GM19372 (cell line): ENCODE measurements around the gene MMADHC.
"Not testable (repeated sequence)": the region's sequence is repeated elsewhere in the genome, so short reads cannot be mapped to it uniquely, and the experiment has no call there.

Source experiments
- ATAC-seq: cut with Tn5 transposase; IDR thresholded peaks from one replicate; pipeline ENCODE4 v1.9.1; 2021; ENCODE audit warnings: mild to moderate bottlenecking, low read depth, moderate library complexity; ENCODE audit not compliant: unreplicated experiment

The MMADHC gene

DNA sequence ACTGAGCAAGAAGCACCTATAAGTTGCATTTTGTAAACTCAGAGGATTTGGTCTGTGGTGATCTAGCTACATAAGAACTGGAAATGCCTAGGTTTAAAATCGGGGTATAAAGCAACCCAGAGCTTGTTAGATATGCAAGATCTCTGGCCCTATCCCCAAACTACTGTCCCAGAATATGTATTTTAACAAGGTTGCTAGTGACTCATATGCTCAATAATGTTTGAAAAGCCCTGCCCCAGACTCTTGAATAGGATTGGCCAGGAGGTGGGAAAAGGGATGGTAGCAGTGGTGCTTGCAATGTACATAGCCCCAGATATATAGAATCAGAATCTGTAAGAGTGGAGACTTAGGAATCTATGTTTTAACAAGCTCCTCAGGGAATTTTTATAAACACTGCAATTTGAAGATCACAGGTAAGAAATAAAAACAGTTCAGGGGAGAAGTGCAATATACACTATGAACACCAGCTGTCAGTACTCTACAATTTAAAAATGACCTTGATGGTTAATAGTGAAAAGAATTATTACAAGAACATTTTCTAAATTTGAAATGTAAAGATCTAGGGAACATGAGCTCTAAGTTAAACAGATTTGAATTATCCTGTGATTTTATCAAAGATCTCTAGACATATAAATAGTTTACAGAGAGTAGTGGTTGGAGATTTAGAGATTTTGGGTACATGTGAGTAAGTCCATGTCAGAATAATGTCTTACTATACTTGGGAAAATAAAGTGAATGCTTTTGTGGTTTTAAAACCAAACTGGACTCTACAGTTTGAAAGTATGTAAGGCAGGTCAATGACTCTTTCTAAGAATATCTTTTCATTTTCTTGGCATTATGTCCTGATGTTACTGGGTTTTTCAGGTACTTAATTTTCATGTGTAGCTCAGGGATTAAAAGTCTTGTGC, 7.7 kb upstream of the MMADHC start:
- no peak for ATAC-seq

DNA sequence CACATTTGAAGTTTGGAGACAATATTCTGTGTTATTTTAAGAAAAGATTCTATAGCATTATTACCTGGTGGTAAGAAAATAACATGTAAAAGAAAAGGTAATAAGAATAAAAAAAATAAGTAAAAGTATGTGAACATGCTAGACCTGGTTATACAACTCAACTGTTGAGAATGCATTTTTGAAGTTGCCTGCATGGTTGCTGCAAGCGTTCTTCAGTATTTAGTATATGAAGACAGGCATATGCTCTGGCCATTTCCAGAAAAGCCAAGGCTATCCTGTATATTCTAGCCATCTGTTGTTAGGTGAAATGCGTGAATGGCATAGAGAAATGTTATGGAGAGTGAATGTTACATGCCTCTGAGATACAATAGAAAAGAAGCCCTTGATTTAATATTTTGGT, 6.8 kb upstream of the MMADHC start:
- ATAC-seq: no peak

- peak; percentile 33 for ATAC-seq
Observed at GRCh38 chr2:149587950-149588487, 444 bp upstream of the MMADHC start.

DNA sequence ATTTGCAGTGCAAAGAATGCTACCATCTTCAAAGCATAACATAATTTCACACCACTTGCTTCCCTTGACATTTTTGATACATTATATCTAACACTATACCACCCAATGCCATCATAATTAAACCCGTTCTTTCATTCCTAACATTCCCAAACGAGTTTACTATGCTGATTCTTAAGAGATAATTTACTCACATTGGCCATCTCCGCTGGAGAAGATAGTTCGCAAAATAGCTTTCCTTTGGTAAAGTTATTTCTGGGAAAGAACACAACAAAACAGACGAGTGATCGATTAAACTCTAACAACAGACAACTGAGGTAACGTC, 716 bp downstream of the MMADHC start:
- no peak for ATAC-seq

GRCh38 chr2:149586063-149586462, 1.5 kb downstream of the MMADHC start:
- no peak for ATAC-seq

- ATAC-seq: no peak
Observed at GRCh38 chr2:149585166-149585885, 2.2 kb downstream of the MMADHC start.

DNA sequence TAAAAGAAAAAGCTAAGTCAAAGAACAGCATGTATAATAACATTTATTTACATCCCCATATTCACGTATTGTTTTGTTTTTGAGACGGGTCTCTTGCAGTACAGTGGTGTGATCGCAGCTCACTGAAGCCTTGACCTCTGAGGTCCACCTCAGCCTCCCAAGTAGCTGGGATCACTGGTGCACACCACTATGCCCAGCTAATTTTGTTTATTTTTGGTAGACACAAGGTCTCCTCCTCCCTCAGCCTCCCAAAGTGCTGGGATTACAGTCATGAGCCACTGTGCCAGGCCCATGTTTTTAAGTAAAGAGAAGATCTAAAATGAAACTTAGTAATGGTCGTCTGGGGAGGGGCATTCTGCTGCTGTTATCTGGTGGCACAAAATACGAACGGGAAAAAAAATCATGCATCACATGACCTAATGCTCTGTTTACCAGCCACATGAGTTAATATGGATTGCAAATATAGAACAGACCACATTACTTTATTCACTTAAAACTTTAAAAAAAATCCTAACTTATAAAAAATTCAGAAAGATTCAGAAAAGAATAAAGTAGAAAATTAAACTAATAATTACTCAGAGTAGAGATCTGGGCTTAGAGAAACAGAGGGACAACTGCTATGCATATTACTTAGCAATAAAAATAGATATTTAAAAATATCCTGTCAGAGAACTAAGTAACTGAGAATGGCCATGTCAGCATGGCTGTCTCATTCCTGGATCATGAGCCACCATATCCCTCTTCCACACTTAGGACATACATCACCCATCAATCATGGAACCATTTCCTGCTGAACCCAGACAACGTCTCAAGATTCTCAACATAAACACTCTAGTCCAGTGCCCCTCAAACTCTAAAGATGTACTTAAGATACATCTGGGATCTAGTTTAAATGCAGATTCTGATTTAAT, 7.3 kb downstream of the MMADHC start:
- no peak for ATAC-seq

- ATAC-seq: no peak
Observed at GRCh38 chr2:149577269-149577668, 10.3 kb downstream of the MMADHC start.

DNA sequence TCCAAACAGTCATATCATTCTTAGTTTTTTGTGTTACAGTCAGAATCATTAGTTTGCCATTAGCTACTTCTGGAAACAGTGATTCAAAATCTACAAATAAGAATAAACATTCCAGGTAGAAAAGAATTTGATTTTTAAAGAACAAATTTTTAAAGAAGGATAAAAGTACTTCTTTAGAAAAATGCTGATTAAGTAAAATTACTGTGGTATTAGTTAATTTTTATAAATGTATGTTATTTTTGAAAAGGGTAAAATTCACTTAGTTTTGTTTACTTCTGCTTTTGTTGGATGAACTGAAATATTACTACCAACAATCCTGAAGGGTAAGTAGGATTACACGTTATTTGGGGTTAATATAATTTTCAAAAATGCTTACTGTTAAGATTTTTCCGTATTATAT, 11.8 kb downstream of the MMADHC start:
- no peak for ATAC-seq

DNA sequence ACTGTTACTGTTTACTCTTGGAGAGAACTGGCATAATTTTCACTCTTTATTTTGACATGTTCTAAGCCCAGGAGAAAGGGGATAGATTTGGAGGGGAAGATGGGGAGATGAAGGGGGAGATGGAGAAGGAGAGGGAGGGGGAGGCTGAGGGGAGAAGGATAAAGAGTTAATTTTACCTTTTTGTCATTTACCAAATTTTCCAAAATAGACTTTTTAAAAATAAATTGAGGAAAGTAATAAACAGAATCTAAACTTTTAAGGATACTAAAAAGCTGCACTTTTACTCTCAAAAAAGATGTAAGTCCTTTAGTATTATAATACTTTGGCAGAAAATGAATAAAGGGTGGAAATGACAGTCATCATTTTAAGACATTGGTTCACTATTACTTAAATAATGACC, 12.3 kb downstream of the MMADHC start:
- ATAC-seq: no peak

DNA sequence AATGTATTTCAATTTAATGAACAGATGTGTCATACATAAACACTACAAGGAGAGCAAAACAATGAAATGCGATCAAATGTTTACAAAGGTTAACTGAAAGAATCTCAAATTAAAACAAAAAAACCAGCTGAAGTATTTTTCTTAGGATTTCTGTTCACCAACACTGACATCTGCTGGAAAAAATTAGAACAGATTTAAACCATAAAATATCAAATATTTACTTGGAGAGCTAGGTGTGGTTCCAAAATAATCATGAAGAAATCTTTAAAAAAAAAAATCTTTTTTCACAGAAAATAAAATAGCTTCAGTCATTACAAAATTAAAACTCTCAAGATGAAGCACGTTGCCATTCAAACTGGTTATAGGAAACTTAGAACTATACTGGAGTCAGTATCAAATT, 13.8 kb downstream of the MMADHC start:
- ATAC-seq: no peak

DNA sequence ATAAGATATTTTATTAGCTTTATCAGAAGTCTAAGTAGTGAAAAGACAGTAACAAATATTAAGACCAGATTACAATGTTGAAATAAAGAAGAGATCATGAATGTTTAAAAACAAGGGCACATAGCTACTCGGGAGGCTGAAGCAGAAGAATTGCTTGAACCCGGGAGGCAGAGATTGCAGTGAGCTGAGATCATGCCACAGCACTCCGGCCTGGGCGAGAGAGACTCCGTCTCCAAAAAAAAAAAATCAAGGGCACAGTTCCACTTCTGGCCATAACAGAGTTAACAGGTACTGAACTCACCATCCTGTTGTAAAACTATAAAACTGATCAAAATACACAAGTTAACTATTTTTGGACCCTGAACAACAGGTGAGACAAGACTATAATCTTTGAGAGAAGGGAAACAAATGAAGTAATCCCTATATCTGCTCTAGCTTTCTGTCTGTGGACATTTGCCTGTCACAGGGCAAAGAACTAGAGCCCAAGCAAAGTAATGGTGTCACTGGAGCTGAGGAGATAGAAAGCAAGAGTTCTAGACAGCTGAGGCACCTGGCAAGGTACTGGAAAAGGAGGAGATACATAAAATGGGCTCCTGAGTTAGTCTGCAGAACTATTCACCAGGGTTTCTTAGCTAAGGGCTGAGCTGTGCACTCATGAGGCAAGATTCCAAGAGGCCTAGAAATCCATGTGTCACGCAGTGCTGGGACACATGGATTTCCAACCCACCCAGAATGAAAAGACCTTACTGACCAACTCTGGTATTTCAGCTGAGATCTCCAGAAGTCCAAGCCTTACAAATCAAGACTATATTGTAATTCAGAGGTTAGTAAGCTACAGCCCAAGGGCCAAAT, 15.2 kb downstream of the MMADHC start:
- no peak for ATAC-seq

DNA sequence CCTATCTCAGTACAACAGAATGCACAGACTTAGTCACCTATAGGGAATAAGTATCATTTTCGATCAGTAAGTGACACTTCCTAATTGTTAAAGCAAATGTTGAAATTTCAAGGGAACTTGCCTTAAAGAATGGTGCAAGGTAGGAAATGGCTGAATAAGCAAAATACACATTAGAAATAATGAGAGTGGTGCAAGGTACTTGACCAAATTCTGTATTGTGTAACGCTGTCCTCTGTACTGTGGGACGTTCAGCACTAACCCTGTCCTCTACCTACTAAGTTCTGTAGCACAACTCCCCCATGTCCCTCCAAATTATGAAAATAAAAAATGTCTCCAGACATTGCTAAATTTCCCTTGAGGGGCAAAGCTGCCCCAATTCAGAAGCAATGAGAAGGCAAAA, 19.4 kb downstream of the MMADHC start:
- no peak for ATAC-seq

DNA sequence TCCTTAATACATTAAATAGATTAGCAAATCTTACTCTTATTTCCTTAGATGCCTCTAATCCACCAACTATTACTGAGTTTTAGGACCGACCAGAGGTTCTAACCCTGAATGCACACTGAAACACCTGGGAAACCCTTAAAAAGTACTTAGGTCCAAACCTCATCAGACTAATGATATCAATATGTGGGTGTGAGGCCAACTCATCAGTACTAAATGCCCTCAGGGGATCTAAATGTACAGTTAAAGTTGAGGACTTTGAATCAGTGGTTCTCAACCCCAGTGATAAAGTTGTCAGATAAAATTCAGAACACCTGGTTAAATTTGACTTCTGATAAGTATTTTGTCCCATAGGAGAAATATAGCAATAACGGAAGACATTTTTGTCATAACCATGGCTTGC, 20.9 kb downstream of the MMADHC start:
- ATAC-seq: no peak

DNA sequence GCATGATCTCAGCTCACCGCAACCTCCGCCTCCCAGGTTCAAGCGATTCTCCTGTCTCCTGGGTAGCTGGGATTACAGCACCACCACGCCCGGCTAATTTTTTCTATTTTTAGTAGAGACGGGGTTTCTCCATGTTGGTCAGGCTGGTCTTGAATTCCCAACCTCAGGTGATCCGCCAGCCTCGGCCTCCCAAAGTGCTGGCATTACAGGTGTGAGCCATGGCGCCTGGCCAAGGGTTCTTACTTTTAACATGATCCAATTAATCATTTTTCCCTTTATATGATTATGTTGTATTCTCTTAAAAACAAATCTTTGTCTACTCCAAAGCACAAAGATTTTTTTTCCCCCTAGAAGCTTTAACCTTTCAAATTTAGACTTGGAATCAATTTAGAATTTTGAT, 21.9 kb downstream of the MMADHC start:
- not testable (repeated sequence) for ATAC-seq

- no peak for ATAC-seq
Observed at GRCh38 chr2:149564983-149565382, 22.6 kb downstream of the MMADHC start.

DNA sequence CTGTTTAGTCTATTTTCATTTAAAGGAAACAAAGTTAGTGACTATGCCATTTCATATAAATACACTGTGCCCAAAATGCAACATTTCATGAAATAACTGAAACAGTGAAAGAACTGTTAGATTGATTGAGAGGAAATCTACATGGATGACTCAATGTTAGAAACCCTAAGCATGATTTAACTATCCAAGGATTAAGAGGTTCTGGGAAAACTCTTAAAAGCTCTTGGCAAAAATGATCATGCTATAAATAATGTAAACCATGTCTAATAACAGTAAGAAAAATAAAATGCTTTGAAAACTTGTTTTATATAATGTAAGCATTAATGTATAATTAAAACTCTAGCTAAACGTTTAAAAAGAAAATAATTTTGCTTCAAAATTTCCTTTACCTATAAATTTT, 23.5 kb downstream of the MMADHC start:
- ATAC-seq: no peak

DNA sequence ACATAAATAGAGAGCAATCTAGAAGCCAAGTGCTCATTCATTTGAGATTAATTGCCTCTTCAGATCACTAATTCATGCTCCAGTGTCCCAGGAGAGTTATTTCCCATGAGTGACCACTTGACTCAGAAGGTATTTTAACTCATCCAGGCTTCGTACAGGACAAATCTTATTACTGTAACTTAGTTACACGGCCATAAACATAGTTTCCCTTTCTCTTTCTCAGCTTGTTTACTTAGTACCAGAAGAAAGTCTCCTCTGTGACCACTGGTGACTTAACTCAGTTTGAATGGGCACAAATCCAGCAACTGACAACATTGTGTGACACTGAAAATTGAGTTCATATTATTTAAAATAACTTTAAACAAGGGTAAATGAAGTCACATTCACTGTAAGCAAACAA, 25.3 kb downstream of the MMADHC start:
- peak; percentile 78 for ATAC-seq

DNA sequence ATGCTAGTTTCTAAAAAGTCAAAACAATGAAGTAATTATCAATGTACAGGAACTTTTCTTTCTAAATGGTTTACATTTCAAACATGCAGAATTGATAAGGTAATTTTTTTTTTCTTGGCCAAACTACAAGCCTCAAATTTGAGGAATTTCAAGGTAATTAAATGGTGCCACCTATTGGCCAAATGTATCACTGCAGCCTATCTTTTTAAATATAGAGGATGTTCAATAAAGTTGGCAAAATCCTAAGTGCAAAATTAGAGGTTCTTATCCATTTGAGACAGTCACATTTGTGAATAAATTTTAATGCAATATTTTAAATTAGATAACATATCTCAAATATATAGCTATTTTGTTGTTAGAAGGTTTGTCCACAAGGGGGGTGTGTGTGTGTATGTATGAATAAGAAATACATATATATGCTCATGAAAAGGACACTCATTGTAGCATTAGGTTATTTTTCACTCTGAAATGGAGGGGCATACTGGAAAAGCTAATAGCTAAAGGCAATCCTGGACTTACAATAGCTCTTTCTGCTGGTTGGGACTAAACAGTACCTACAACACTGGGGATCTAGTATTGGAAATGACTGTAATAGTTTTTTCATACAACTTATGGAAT, 26.2 kb downstream of the MMADHC start:
- no peak for ATAC-seq
